ENCODE measurements around the gene KIAA0825. TPM values are rescaled to one million over a fixed set of nuclear protein-coding genes. Genes with fewer than 3 reads are reported as not detected.

KIAA0825 gene
- total and polyA plus RNA-seq, 8 donors = 5.1 to 6.9 (median 6.5) TPM

DNA sequence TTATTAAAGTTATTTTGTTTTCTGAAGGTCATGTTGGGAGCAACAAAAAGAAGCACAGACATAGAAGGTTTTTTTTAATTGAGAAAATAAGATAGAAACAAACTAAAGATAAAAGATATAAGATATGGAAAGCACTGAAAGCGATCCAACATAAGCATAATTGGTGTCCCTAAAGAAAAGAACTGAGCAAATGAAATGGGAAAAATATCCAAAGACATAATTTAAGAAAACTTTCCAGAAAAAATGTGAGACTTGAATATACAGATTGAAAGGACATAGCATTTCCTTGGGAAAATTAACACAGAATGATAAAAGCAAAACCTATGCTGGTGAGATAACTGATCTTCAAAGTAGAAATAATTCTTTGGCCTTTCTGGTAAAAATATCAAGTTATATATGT is 289.3 kb downstream of the KIAA0825 start:
- H3K4me1 ChIP-seq = no peaks in the 10 kb centered on the region
- ATAC-seq = no peak
- DNase-seq = no peak
- TF ChIP-seq, protein P1, sequence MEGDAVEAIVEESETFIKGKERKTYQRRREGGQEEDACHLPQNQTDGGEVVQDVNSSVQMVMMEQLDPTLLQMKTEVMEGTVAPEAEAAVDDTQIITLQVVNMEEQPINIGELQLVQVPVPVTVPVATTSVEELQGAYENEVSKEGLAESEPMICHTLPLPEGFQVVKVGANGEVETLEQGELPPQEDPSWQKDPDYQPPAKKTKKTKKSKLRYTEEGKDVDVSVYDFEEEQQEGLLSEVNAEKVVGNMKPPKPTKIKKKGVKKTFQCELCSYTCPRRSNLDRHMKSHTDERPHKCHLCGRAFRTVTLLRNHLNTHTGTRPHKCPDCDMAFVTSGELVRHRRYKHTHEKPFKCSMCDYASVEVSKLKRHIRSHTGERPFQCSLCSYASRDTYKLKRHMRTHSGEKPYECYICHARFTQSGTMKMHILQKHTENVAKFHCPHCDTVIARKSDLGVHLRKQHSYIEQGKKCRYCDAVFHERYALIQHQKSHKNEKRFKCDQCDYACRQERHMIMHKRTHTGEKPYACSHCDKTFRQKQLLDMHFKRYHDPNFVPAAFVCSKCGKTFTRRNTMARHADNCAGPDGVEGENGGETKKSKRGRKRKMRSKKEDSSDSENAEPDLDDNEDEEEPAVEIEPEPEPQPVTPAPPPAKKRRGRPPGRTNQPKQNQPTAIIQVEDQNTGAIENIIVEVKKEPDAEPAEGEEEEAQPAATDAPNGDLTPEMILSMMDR (IDR thresholded peaks at IDR 0.05) = no peak
- H3K36me3 ChIP-seq = no peaks in the 10 kb centered on the region
- H3K27ac ChIP-seq = no peak overlapping the region
- H3K27me3 ChIP-seq = no peaks in the 10 kb centered on the region
- H3K4me3 ChIP-seq = no peak overlapping the region
- H3K9me3 ChIP-seq = peaks cover 0 to 22% of the 10 kb centered on the region in 2 donors
- intact Hi-C loops (cut with DNase I) = no loop called here

DNA sequence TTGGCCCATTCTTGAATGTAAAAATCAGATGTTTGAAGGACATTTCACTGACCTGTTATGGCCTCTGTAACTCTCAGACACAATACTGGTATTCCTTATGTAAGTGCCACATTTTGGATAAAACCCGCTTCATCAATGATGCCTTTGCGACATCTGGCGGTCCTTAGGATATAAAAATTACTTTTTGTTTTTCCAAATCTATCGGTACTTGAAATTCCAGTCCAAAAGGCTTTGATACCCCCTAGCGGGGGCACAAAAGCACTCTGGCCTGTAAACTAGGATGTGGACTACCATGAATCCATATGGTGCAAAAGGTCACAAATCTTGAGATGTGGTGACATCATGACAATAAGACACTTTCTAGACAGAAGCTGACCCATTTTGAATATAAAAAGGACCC is 291.8 kb downstream of the KIAA0825 start:
- H3K9me3 ChIP-seq = peaks cover 0 to 17% of the 10 kb centered on the region in 2 donors
- ATAC-seq = no peak
- DNase-seq = no peak
- no peak overlapping the region for H3K4me3 ChIP-seq
- no peaks in the 10 kb centered on the region for H3K36me3 ChIP-seq
- H3K27me3 ChIP-seq = no peaks in the 10 kb centered on the region
- TF ChIP-seq, protein P1 (IDR thresholded peaks at IDR 0.05) = no peak
- H3K27ac ChIP-seq = no peak overlapping the region
- intact Hi-C loops (cut with DNase I) = no loop called here
- no peaks in the 10 kb centered on the region for H3K4me1 ChIP-seq

DNA sequence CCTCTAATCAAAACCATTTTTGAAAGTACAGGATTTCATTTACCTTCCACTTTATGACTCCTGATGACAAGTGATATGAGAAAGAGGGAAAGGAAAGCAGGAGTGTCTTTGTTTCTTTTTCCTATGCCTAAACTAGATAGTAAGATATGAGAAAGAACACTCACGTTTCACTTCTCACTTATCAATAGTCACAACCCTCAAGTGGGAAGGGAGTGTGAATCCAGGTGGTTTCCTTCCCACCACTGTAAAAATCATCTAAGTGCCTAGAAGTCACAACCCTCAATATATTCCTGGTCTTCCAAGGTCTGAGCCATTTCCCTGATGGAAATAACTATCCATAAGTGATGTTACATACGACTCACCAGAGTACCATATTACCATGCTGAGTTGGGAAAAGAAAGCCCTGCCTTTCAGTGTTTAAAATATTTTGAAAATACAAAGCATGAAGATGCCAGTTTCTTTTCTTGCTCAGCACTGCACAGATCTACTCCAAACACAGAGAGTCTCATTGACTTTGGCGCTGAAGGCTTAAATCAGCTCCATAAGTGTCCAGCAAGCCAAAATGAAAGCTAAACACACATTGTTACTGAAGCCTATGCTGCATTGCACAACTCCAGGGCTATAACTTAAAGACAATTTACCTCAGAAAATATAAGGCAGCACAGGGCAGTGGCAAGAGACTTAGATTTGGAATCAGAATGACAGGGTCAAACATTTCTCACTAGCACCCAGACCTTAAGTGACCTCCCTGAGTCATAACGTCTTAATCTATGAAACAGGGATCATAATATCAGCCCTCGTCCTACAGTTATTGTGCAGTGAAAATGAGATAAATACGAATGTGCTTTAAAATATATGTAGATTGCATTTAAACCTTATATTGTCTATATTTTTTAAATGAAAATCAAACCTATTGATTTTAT is 301.2 kb downstream of the KIAA0825 start:
- no peaks in the 10 kb centered on the region for H3K27me3 ChIP-seq
- peaks cover 0 to 4% of the 10 kb centered on the region in 2 donors for H3K4me1 ChIP-seq
- DNase-seq (peak in 1 of 4 donors; percentile 45), ATAC-seq (no peak)
- intact Hi-C loops (cut with DNase I) = no loop called here
- no peaks in the 10 kb centered on the region for H3K9me3 ChIP-seq
- TF ChIP-seq, protein P1 (IDR thresholded peaks at IDR 0.05) = no peak
- no peak overlapping the region for H3K27ac ChIP-seq
- H3K4me3 ChIP-seq = no peak overlapping the region
- no peaks in the 10 kb centered on the region for H3K36me3 ChIP-seq

DNA sequence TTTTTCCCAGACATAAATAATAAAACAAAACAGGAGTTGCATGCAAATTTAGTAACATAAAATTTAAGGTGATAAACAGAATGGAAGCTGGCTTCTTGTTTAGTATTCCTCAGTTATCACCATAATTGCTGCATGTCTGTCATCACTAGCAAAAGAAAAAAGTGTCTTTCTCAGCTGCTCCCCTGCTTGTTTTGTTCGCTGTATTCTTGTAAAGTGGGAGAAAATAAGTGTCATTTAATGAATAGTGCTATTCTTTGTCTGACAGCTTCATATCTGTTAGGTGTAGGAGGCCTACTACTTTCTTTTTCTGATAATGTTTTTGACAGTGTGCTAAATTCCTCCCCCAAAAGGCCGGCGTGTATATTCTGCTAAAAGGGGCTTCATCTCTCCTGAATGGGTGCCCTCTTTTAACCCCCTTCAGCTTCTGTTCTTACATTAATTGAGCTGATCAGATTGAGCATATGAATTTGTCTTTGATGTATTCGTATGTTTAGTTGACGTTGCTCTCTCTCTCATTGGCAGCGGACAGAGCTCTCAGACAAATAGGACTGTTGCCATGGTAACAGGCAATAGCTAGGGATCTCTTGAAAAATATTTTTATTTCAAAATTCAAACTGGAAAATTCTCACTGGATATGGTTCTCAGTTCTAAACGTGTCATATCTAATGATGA is 303.8 kb downstream of the KIAA0825 start:
- Histone ChIP-seq H3K36me3 (no peaks in the 10 kb centered on the region), H3K9me3 (no peaks in the 10 kb centered on the region), H3K27ac (no peak overlapping the region), H3K27me3 (no peaks in the 10 kb centered on the region), H3K4me3 (no peak overlapping the region), H3K4me1 (peaks cover 0 to 4% of the 10 kb centered on the region in 2 donors)
- ATAC-seq (no peak), DNase-seq (peak in 1 of 4 donors; percentile 28)
- intact Hi-C loops (cut with DNase I) = no loop called here
- TF ChIP-seq, protein P1 (IDR thresholded peaks at IDR 0.05) = no peak

DNA sequence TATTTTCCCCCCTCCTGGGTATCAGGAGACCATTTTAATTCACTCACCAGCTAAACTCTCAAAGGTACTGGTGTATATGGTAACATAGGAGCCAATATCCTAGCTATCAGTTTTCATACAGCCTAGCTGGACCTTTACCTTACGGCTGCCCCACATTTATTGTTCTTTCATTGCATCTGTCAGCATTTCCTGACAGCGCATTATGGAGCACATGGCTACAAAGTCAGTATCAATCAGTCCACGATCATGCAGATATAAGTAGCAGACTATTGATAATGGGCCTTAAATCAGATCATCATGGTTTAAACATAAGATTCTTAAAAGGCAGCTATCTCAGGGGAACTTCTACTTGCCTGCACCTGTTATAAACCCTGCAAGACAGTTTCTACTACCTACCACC is 304.7 kb downstream of the KIAA0825 start:
- Histone ChIP-seq H3K36me3 (no peaks in the 10 kb centered on the region), H3K4me3 (no peak overlapping the region), H3K4me1 (peaks cover 0 to 4% of the 10 kb centered on the region in 2 donors), H3K9me3 (no peaks in the 10 kb centered on the region), H3K27me3 (no peaks in the 10 kb centered on the region), H3K27ac (no peak overlapping the region)
- intact Hi-C loops (cut with DNase I) = no loop called here
- ATAC-seq (no peak), DNase-seq (no peak)
- TF ChIP-seq, protein P1 (IDR thresholded peaks at IDR 0.05) = no peak
